Erythroblast (primary cell): ENCODE data around the gene SFMBT2.

Experiments
- GATA1 ChIP-seq: IDR thresholded peaks from 2 replicates; pipeline ENCODE4 v1.6.1; 2011; ENCODE audit warnings: low read depth, mild to moderate bottlenecking, control low read depth, low read length, moderate library complexity
- POLR2A ChIP-seq: IDR thresholded peaks from 2 replicates; pipeline ENCODE4 v1.6.1; 2011; ENCODE audit warnings: mild to moderate bottlenecking, low read length

DNA sequence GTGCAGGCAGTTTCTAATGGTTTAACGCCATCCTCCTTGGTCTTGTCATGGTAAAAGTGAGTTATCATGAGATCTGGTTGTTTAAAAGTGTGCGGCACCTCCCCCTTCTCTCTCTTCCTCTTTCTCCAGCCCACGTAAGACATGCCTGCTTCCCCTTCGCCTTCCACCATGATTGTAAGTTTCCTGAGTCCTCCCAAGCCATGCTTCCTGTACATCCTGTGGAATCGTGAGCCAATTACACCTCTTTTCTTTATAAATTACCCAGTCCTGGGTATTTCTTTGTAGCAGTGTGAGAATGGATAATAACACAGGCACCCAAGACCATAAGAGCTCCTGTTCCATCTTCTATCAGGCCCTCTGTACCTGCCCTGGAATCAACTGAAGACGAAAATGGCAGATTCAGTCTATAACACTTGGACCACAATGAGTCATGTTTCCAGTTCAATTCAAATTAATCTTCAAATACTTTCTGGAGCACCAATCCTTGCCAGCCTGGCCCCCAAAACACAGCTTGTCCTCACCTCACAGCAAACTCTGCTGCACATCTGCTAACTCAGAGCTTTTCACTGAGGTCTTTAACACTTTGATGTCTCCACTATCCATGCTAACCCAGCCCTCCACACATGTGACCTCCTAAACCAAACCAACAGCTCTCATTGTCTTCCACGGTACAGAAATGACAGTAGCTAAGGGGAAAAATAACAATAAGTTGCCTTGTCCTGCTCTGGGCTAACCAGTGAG lies 73.2 kb downstream of the SFMBT2 start:
- TF ChIP-seq POLR2A (no peak), GATA1 (no peak)
